Endothelial cell of umbilical vein (primary cell): ENCODE measurements around the gene BCL11B. TPM values are rescaled to one million over a fixed set of nuclear protein-coding genes. Genes with fewer than 3 reads are reported as not detected.

ENCODE experiments used
- BruUV-seq: library from RNA; stranded (reverse); fragments of 400-500 nt; replicated peaks from 2 replicates; lab custom pipeline; 2021; lab: Mats Ljungman, UMichigan
- CTCF ChIA-PET: fragments of 300-600, 350-600 bp; sonication (Branson Sonifier 250); formaldehyde crosslinking; loops from one replicate; lab custom pipeline; 2021; ENCODE audit warnings: antibody characterized with exemption, inconsistent platforms; lab: Charles Lee
- POLR2A ChIA-PET: fragments of 300-600, 350-600 bp; sonication (Branson Sonifier 250); formaldehyde crosslinking; loops from one replicate; lab custom pipeline; 2021; ENCODE audit warnings: antibody characterized with exemption, inconsistent platforms; lab: Charles Lee
- DNase-seq: peaks from one replicate; pipeline ENCODE4 v3.0.0-alpha.2; 2011; ENCODE audit warnings: low read depth, low spot score
- FAIRE-seq: peaks from 2 replicates; lab custom pipeline; 2011; peaks lifted over from hg19 to GRCh38; lab: Jason Lieb, UNC
- H2AFZ ChIP-seq: 2 replicates; pipeline ENCODE4 v1.6.0; 2012; ENCODE audit warnings: low read depth, low read length, control low read depth, inconsistent platforms
- H3K27ac ChIP-seq: 2 replicates; pipeline ENCODE4 v1.5.1; 2011; ENCODE audit warnings: low read depth, mild to moderate bottlenecking, control low read depth, low read length, moderate library complexity; ENCODE audit not compliant: insufficient read depth
- H3K27me3 ChIP-seq, 2 experiments: 2 replicates each; pipeline versions ENCODE4 v1.6.0 to v1.6.1; 2011; ENCODE audit warnings: low read length in 2 of 2, mixed read lengths in 1 of 2; ENCODE audit not compliant: control insufficient read depth in 2 of 2, insufficient read depth in 2 of 2
- H3K36me3 ChIP-seq, 2 experiments: 2 replicates in 1 of 2; 3 replicates in 1 of 2; pipeline ENCODE4 v1.5.1; 2011; ENCODE audit warnings: low read length in 2 of 2, mild to moderate bottlenecking in 1 of 2, moderate library complexity in 1 of 2; ENCODE audit not compliant: control insufficient read depth in 2 of 2, insufficient read depth in 2 of 2; ENCODE audit errors: extremely low read depth in 1 of 2
- H3K4me1 ChIP-seq: 3 replicates; pipeline ENCODE4 v1.5.1; 2011; ENCODE audit warnings: mild to moderate bottlenecking, low read length; ENCODE audit not compliant: control insufficient read depth, insufficient read depth; ENCODE audit errors: extremely low read depth
- H3K4me2 ChIP-seq: 2 replicates; pipeline ENCODE4 v1.6.1; 2011; ENCODE audit warnings: low read length, control low read depth, mixed read lengths; ENCODE audit not compliant: insufficient read depth
- H3K4me3 ChIP-seq, 3 experiments: fragments of 200-600 bp in 1 of 3; sonication (generic), shearing (Covaris generic) in 1 of 3; replicated peaks in 1 of 3; 2 replicates each; pipeline ENCODE4 v1.5.1; 2011 to 2016; ENCODE audit warnings: control low read depth in 3 of 3, low read length in 3 of 3, mild to moderate bottlenecking in 2 of 3, inconsistent platforms in 1 of 3, low read depth in 1 of 3, moderate library complexity in 1 of 3; ENCODE audit not compliant: insufficient read depth in 1 of 3
- H3K79me2 ChIP-seq: 2 replicates; pipeline ENCODE4 v1.6.0; 2012; ENCODE audit warnings: low read length, inconsistent platforms; ENCODE audit not compliant: control insufficient read depth, insufficient read depth
- H3K9ac ChIP-seq: replicated peaks from 2 replicates; pipeline ENCODE3; 2011; ENCODE audit warnings: low read length, control low read depth; ENCODE audit not compliant: insufficient read depth; ENCODE audit errors: extremely low read depth
- H3K9me1 ChIP-seq: replicated peaks from 3 replicates; pipeline ENCODE4 v1.6.0; 2011; ENCODE audit warnings: mild to moderate bottlenecking, low read length; ENCODE audit not compliant: control insufficient read depth, insufficient read depth; ENCODE audit errors: extremely low read depth
- H3K9me3 ChIP-seq: replicated peaks from 2 replicates; pipeline ENCODE4 v1.5.1; 2012; ENCODE audit warnings: low read length, inconsistent platforms; ENCODE audit not compliant: control insufficient read depth, insufficient read depth
- H4K20me1 ChIP-seq: replicated peaks from 2 replicates; pipeline ENCODE3; 2011; ENCODE audit warnings: mild to moderate bottlenecking, low read length; ENCODE audit not compliant: control insufficient read depth, insufficient read depth; ENCODE audit errors: extremely low read depth
- CTCF ChIP-seq, 2 donors: IDR thresholded peaks; 1 replicate in 1 of 2; 2 replicates in 1 of 2; pipeline ENCODE4 v1.5.1; 2011; ENCODE audit warnings: low read length in 2 of 2, mild to moderate bottlenecking in 2 of 2, moderate library complexity in 2 of 2, control low read depth in 1 of 2, inconsistent platforms in 1 of 2, low read depth in 1 of 2; ENCODE audit not compliant: insufficient read depth in 1 of 2; ENCODE audit errors: extremely low read depth in 1 of 2
- EZH2 ChIP-seq: IDR thresholded peaks from 2 replicates; pipeline ENCODE4 v1.6.1; 2012; ENCODE audit warnings: borderline replicate concordance, low read depth, mild to moderate bottlenecking, moderate library complexity, low read length, inconsistent platforms; ENCODE audit not compliant: severe bottlenecking
- FOS ChIP-seq: IDR thresholded peaks from 2 replicates; pipeline ENCODE4 v1.6.1; 2011; ENCODE audit warnings: mild to moderate bottlenecking, low read length, moderate library complexity, borderline replicate concordance; ENCODE audit not compliant: insufficient read depth
- GATA2 ChIP-seq: IDR thresholded peaks from 2 replicates; pipeline ENCODE4 v1.7.0; 2011; ENCODE audit warnings: low read depth, mild to moderate bottlenecking, moderate library complexity, mixed read lengths, low read length; ENCODE audit not compliant: insufficient read length, insufficient read depth
- JUN ChIP-seq: IDR thresholded peaks from 2 replicates; pipeline ENCODE4 v1.6.1; 2011; ENCODE audit warnings: borderline replicate concordance, low read depth; ENCODE audit not compliant: insufficient read length, insufficient read depth
- MAX ChIP-seq: IDR thresholded peaks from 2 replicates; pipeline ENCODE4 v1.6.1; 2011; ENCODE audit not compliant: insufficient read depth, insufficient read length
- MYC ChIP-seq: IDR thresholded peaks from one replicate; pipeline ENCODE4 v1.6.1; 2011; ENCODE audit warnings: mild to moderate bottlenecking, low read depth, low read length
- POLR2A ChIP-seq: IDR thresholded peaks from 2 replicates; pipeline ENCODE4 v1.6.1; 2012; ENCODE audit warnings: low read depth, mild to moderate bottlenecking, control low read depth, low read length
- POLR2AphosphoS5 ChIP-seq: IDR thresholded peaks from 2 replicates; pipeline ENCODE4 v1.6.1; 2012; ENCODE audit warnings: low read depth, mild to moderate bottlenecking, control low read depth, low read length, moderate library complexity; ENCODE audit not compliant: insufficient read depth
- dilution Hi-C: fragments of 300-500 bp; cut with MboI; formaldehyde crosslinking; loops from one replicate; pipeline ENCODE4 v1.15.0; 2019; ENCODE audit warnings: low sequenced_read_pairs; ENCODE audit not compliant: extremely low pct_ligation_motif_present
- intact Hi-C: fragments of 100-400 bp; cut with micrococcal nuclease; formaldehyde crosslinking; loops from one replicate; pipeline ENCODE4 v1.10.0; 2022
- polyA plus RNA-seq, 4 experiments: library from polyadenylated mRNA; depleted of rRNA in 3 of 4; stranded (reverse) in 3 of 4; unstranded in 1 of 4; fragments of >200 nt; gene quantifications; 2 replicates each; pipeline versions ENCODE4 v1.2.1 to v1.2.3, GENCODE V29; 2011 to 2012; ENCODE audit warnings: missing spikeins in 1 of 4
- total RNA-seq: library from RNA; stranded (reverse); gene quantifications from 2 replicates; pipeline ENCODE4 v1.2.3, GENCODE V29; 2021

Gene BCL11B
- total and polyA plus RNA-seq, 2 donors (not counting 3 experiments of a cell fraction or from before 2014, with no cell fraction given) = 0.03 to 0.07 TPM

GRCh38 chr14:99146616-99147365 is 125.2 kb downstream of the BCL11B start:
- BruUV-seq = no TSS peak
- dilution Hi-C loops = no loop called here
- no peaks in the 10 kb centered on the region for H3K9me1 ChIP-seq
- TF ChIP-seq MYC = no peak
- TF ChIP-seq FOS = no peak
- TF ChIP-seq JUN = no peak
- TF ChIP-seq GATA2 = no peak
- no peak for TF ChIP-seq MAX
- no peak for TF ChIP-seq CTCF (IDR thresholded peaks at IDR 0.05; ENCODE audit: extremely low read depth in 1 of 2, insufficient read depth in 1 of 2, low read depth in 1 of 2, low read length in 2 of 2)
- no peak for TF ChIP-seq POLR2AphosphoS5
- no peak for TF ChIP-seq EZH2
- no peak for TF ChIP-seq POLR2A
- no peak overlapping the region for H3K27ac ChIP-seq
- CTCF ChIA-PET = no interaction called here
- no peak overlapping the region for H3K4me3 ChIP-seq
- no peaks in the 10 kb centered on the region for H3K4me1 ChIP-seq
- no peak overlapping the region for H3K4me2 ChIP-seq
- no peaks in the 10 kb centered on the region for H3K36me3 ChIP-seq
- no peak overlapping the region for H3K9ac ChIP-seq
- no peaks in the 10 kb centered on the region for H4K20me1 ChIP-seq
- H3K79me2 ChIP-seq = no peaks in the 10 kb centered on the region
- intact Hi-C loops = no loop called here
- DNase-seq (no peak), FAIRE-seq (no peak)
- H3K9me3 ChIP-seq = peaks cover 2% of the 10 kb centered on the region
- no peak overlapping the region for H2AFZ ChIP-seq
- no peaks in the 10 kb centered on the region for H3K27me3 ChIP-seq
- POLR2A ChIA-PET = no interaction called here
